Left hindlimb (tissue), 1 donor: Measurements from ENCODE around the gene BCAN.
A peak's percentile ranks its signal among the peaks of the same experiment; 100 is the strongest.

Experiments
- DNase-seq: peaks from one replicate; pipeline ENCODE4 v3.0.0-alpha.2; 2018

Gene BCAN

DNA sequence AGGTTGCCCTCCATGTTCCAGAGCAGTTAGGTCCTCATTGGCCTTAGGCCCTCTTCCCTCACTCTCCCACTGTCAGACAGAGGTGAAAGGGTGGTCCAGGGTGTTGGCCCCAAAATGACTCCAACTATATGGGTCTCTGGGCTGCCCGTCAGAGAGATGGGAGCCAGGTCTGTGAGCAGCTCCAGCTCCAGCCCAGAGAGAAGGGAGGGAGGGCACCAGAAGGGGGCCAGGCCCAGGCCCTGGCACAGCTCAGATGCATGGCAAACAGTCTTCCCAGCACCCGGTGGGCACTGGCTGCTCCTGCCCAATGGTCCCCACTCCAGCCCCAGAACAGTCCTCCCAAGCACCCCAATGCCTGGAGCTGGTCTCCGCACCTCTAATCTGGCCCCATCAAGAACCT lies 2.2 kb downstream of the BCAN start:
- peak; percentile 23 for DNase-seq

DNA sequence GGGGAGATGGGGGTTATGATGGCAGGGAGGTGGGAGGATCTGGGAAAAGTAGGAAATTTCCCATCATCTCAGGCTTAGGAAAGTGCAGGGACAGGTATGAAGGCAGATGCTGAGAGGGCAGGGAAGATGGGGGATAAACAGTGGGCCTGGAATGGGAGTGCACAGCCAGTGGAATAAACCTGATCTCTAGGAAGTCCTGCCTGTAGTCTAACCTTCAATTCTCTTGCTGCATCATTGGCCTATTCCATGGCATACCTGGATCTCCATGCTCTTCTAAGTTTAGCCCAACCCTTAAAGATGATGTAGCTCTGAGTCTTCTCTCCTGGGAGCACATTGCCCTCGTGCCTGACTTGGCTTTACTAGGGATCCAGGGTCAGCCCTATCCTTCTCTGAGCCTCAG lies 2.7 kb downstream of the BCAN start:
- peak; percentile 8 for DNase-seq

DNA sequence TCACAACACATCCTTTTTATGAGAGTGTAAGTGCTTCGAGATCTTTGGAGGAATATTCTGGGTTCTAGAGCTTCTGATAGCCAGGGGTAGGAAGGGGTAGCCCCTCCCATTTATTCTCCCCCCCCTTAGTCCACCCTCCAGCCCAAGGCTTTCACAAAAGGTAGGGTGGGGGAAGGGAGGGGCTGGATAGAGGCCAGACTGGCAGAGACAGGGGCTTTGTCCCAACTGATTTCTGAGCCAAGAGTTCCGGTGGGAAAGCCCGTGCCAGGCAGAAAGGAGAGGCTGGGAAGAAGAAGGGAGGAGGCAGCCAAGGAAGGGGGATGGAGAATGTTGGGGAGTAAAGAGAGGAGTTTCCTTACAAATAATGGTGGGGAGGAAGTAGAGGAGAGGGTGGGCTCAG lies 3.1 kb downstream of the BCAN start:
- DNase-seq: peak; percentile 25

DNA sequence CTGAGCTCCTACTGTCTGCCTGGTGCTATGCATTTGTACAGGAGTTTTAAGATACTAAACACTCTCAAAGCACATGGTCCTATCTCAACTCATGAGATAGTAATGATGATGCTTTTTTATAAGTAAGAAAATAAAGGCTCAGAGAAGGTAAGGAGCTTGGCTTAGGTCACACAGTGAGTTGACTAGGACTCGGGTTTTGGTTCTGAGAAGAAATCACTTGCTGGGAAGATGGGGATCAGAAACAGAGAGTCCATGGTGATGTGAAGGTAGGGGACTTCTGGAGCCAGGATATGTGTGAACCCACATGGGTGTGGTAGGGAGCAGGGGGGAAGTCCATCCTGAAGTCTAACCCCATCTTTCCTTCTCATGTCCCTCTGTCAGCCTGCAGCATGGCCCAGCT lies 3.7 kb downstream of the BCAN start:
- no peak for DNase-seq

DNA sequence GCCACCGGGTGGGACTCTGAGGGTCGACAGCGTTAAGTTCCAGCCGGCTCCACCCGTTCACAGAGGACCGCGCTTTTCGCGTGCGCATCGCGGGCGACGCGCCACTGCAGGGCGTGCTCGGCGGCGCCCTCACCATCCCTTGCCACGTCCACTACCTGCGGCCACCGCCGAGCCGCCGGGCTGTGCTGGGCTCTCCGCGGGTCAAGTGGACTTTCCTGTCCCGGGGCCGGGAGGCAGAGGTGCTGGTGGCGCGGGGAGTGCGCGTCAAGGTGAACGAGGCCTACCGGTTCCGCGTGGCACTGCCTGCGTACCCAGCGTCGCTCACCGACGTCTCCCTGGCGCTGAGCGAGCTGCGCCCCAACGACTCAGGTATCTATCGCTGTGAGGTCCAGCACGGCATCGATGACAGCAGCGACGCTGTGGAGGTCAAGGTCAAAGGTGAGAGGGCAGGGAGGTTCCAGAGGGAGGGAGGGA lies 4.9 kb downstream of the BCAN start:
- peak; percentile 26 for DNase-seq

DNA sequence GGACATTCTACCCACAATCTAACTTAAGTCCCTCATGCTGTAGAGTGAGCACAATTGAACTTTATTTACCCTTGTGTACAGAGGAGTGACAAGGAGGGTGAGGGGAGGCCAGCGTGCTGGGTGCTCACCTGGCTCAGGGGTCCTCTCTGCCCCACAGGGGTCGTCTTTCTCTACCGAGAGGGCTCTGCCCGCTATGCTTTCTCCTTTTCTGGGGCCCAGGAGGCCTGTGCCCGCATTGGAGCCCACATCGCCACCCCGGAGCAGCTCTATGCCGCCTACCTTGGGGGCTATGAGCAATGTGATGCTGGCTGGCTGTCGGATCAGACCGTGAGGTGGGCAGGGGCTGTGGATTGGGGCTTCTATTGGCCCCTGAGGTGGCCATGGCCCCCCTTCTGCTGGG lies 5.4 kb downstream of the BCAN start:
- peak; percentile 19 for DNase-seq

DNA sequence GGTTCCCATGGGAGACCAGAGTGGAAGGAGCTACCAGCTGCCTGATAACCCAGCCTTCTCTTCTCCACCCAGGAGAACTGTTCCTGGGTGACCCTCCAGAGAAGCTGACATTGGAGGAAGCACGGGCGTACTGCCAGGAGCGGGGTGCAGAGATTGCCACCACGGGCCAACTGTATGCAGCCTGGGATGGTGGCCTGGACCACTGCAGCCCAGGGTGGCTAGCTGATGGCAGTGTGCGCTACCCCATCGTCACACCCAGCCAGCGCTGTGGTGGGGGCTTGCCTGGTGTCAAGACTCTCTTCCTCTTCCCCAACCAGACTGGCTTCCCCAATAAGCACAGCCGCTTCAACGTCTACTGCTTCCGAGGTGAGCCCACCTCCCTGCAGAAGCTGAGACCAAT lies 6.6 kb downstream of the BCAN start:
- DNase-seq: no peak

DNA sequence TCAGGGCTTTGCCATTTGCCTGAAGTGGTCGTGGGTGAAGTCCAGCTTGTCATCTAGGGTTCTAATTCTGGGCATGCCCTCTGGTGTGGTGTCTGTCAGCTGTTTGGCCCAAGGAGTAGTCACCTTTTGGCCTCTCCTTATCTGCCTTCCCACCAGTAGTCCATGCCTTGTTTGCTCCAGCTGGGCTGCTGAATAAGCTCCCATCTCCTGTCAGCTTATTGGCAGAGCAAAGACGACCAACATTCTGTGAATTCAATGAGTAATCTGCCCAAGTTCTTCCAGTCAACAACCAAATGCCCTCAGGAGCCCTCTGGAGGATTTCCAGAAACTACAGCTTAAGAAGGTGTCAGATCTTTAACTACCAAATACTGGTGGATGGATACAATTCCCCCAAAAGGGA lies 7.0 kb downstream of the BCAN start:
- no peak for DNase-seq

DNA sequence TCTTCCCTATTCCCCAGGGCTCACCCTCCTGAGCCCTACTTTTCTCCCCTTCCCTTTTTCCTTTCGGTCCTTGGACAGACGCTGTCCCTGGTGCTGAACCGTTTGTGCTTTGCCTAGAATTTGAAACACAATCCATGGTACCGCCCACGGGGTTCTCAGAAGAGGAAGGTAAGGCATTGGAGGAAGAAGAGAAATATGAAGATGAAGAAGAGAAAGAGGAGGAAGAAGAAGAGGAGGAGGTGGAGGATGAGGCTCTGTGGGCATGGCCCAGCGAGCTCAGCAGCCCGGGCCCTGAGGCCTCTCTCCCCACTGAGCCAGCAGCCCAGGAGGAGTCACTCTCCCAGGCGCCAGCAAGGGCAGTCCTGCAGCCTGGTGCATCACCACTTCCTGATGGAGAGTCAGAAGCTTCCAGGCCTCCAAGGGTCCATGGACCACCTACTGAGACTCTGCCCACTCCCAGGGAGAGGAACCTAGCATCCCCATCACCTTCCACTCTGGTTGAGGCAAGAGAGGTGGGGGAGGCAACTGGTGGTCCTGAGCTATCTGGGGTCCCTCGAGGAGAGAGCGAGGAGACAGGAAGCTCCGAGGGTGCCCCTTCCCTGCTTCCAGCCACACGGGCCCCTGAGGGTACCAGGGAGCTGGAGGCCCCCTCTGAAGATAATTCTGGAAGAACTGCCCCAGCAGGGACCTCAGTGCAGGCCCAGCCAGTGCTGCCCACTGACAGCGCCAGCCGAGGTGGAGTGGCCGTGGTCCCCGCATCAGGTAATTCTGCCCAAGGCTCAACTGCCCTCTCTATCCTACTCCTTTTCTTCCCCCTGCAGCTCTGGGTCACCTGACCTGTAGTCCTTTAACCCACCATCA lies 10.4 kb downstream of the BCAN start:
- DNase-seq: peak; percentile 36

DNA sequence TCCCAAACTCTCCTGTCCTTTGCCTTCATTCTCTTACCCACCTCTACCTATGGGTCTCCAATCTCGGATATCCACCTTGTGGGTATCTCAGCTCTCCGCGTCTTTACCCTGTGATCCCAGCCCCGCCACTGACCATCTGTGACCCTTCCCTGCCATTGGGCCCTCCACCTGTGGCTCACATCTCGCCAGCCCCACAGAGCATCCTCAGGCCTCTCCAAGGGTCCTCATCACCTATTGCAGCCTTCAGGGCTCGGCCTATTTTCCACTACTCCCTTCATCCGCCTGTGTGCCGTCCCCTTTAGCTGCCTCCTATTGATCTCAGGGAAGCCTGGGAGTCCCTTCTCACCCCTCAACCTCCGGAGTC lies 11.1 kb downstream of the BCAN start:
- no peak for DNase-seq

DNA sequence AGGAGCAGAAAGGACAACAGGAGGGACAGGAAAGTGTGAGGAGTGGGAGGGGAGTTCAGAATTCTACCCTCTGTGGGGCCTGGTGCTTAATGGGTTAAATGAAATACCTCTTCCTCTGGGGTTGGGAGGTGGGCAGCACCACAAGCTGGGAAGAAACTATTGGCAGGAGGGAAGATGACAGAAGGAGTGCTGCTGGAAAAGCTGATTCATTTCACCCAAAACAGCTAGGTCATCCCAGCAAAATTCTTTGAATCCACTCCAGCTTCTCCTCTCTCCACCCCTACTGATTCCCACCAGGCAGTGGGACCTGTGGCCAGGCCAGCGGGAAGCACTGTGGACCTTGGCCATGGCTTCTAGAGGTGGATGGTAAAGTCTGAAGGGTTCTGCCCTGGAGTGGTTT lies 12.8 kb downstream of the BCAN start:
- no peak for DNase-seq

DNA sequence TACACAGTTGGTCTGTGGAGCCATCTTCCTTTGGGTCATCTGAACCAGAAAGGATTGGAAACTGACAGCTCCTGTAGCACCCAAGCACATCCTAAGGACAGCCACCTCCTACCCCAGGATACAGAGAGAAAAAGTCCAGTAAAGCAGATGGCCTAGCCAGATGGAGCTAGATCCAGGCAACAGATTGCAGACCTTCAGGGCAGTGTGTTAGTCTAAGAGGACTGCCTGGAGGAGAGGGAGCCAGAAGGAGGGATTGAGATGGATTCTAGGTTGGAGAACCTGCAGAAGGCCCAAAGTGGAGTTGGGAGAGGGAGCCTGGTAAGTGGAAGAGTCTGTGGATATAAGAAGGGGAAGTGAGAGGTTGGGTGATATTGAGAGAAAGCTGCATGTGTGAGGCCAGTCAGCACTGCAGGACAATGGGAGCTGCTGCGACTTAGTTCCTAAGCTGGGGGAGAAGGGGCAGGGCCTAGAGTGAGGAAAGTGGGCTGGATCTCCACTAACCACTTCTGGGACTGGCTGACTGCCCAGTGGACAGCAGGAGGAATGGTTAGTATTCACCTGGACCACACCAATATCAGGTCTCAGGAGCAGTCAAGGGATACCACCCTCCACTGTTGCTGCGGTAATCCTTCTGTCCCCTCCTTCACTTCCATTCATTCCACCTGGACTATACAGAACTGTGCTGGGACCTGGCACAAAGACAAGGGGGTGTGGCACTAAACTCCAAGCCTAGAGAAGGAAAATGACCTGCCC lies 13.4 kb downstream of the BCAN start:
- no peak for DNase-seq

DNA sequence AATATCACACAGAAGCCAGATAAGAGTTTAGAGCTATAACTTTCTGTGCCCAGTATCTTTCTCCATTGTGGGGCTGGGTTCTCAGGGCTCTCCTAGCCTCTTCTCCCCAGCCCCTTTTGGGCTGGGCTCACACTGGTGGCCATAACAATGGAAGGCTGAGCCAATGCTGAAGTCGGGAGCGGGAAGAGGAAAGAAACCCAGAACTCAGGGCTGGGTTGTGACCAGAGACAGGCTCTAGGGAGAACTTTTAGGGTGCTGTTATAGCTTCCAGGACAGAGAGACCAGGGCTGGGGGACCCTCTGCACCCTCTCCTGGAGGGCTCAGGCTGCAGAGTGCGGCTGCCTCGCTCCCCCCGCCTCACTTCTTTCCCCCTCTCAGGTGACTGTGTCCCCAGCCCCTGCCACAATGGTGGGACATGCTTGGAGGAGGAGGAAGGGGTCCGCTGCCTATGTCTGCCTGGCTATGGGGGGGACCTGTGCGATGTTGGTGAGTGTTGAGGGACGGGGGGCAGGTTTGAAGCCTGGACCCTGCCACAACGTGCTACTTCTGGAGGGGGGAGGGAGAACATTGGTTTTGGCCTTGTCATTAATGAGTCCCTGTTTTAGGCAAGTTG lies 14.1 kb downstream of the BCAN start:
- DNase-seq: peak; percentile 28

DNA sequence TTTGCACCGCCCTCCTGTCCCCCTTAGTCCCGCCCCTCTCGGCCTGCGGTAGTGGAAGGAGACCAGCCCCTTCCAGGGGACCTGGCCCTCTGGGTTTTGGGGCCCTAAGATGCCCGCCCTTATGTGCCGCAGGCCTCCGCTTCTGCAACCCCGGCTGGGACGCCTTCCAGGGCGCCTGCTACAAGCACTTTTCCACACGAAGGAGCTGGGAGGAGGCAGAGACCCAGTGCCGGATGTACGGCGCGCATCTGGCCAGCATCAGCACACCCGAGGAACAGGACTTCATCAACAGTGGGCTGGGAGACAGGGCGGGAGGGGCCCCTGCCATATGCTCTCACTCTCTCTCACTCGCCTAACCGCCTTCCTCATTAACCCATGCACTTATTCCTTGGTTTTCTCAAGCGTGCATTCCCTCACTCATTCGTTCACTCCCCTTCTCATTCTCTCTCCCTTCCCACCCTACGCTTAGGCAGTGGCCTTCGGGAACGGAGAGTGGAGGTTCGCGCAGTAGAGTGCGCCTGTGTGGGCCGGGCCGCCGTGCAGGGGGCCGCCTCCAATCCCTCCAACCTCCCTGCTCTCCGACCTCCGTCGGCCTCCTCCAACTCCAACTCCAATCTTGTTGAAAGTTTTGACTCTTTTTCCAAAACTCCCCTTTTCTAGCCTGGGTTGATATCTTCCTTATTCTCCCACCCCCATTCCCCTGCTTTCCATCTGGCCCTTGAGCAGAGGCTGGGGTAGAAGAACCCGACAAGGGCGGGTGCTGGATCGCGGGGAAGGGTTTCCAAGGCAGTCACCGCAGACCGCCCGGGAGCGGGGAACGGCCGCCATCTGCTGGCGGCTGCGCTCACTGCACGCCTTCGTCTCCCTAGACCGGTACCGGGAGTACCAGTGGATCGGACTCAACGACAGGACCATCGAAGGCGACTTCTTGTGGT lies 15.2 kb downstream of the BCAN start:
- DNase-seq: peak; percentile 80

DNA sequence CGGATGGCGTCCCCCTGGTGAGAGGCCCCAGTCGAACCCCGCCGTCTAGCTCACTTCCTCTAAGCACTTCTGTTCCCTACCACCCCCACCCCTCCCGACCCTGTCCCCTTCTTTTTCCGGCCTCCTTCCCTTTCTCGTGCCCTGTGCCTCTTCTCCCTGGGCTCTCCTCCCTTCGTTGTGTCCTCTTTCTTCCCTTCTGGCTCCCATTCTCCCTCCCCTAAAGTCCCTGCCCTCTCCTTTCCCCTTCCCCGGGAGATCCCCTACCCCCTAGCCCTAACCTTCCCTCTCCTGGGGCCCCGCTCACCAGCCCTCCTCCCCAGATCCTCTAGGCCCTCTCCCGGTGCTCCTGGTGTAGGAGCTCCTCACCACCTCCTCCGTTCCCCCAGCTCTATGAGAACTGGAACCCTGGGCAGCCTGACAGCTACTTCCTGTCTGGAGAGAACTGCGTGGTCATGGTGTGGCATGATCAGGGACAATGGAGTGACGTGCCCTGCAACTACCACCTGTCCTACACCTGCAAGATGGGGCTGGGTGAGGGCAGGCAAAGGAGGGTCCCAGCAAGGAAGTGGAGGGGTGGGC lies 15.9 kb downstream of the BCAN start:
- peak; percentile 38 for DNase-seq

DNA sequence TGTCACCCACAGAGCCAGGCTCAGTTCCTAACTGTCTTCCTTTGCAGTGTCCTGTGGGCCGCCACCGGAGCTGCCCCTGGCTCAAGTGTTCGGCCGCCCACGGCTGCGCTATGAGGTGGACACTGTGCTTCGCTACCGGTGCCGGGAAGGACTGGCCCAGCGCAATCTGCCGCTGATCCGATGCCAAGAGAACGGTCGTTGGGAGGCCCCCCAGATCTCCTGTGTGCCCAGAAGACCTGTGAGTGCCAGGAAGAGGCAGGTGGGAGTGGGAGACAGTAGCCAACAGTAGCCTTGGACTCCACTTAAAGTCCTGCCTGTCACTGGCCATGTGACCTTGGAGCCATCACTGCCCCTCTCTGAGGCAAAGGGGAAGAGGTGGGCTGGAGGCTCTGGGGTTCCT lies 16.6 kb downstream of the BCAN start:
- DNase-seq: no peak

DNA sequence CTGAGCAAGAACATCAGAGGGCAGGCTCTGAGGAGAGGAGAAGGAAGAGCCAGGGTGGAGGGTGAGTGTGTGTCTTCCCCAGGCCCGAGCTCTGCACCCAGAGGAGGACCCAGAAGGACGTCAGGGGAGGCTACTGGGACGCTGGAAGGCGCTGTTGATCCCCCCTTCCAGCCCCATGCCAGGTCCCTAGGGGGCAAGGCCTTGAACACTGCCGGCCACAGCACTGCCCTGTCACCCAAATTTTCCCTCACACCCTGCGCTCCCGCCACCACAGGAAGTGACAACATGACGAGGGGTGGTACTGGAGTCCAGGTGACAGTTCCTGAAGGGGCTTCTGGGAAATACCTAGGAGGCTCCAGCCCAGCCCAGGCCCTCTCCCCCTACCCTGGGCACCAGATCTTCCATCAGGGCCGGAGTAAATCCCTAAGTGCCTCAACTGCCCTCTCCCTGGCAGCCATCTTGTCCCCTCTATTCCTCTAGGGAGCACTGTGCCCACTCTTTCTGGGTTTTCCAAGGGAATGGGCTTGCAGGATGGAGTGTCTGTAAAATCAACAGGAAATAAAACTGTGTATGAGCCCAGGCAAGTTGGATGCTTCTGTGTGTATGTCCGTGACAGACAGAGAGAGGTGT lies 17.1 kb downstream of the BCAN start:
- no peak for DNase-seq

DNA sequence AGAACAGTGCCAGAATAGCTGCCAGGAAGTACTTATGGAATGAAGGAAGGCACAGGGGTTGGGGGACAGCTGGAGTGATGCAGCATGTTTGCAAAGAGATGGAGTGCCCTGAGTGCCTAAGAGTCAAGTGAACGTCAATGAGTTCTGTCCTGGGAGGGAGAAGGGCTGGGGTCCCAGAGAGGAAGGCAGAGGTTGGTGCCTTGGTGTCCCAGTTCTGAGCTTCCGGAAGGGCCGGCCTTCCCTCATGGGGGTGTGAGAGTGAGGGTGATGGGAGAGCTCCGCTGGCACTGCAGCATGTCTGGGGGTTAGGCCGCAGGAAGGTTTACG lies 17.7 kb downstream of the BCAN start:
- no peak for DNase-seq

DNA sequence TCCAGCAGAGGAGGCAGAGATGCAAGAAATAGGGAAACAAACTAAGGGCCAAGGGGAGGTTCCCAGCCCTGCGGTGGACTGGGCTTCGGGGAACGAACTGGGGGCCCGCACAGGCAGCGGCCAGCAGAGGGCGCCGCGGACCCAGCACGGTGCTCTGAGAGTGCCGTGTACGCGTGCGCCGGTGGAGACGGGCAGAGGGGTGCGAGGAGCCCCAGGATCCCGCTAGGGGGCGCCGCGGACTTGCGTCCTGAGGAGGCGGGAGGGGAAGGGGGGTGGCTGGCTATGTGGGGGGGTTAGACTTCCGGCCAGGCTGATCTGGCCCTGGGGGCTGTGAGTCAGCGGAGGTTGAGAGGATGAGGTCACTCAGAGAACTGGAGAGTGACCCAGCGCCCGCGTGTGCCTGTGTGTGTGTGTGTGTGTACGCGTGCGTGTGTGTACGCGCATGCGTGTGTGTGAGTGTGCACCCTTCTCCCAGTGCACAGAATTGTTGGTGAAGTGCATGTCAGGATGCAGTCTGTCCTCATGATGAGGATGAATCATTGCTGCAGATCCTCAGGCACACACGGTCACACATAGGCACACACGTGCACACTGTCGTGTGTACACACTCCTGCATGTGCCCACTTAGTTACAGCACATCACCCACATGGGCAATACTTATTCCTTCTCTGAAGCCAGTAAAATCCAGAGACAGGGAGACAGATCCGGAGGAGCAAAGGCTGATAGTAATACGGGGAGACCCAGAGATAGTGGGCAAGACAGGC lies 18.3 kb downstream of the BCAN start:
- peak; percentile 97 for DNase-seq

DNA sequence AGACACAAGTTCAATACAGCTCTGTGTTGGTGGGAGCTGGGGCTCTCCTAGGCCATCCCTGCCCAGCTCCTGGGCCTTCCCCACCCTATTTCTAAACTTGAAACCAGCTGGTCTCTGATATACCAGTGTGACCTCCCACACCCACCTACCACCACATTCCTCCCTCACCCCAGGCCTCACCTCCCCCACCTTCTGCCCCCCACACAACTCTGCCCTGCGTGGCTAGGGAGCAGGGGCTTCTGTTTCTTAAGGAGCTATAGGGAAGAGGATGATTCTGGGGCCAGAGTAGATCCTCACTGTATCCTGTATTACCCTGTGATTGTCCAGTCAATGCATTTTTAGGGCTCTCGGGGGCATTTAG lies 18.8 kb downstream of the BCAN start:
- DNase-seq: no peak
